LNCaP clone FGC (cell line): ENCODE results near the gene KRTAP22-2.

Source experiments
- DNase-seq: peaks from one replicate; pipeline ENCODE4 v3.0.0-alpha.2; 2011; ENCODE audit warnings: low read depth
- H3K4me3 ChIP-seq: 2 replicates; pipeline ENCODE4 v1.5.1; 2011; ENCODE audit warnings: mild to moderate bottlenecking, low read depth, low read length, control low read depth
- CTCF ChIP-seq: IDR thresholded peaks from 2 replicates; pipeline ENCODE4 v1.5.1; 2012; ENCODE audit warnings: mild to moderate bottlenecking; ENCODE audit not compliant: control insufficient read depth, insufficient read depth; ENCODE audit errors: extremely low read depth

KRTAP22-2 gene

DNA sequence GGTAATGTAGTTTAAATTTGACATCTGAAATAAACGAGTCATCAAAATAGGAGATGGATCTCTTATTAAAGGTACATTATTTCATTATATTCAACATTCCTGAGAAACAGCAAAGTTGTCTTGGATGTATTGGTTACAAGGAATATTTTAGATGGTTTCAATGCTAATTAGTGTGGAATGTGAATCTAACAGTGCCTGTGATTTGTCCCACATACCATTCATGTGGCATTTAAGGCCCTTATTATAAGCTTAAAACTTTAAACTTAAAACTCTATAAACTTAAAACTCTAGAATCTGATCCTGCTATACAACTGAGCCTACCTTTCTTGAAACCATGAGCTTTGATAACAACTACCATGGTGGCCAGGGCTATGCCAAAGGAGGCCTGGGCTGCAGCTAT, 10.6 kb upstream of the KRTAP22-2 start, which contains the start of gene KRTAP22-1:
TSS of gene KRTAP22-1 (plus strand) at position 301 of the 400 bp plus-strand sequence.
- TF ChIP-seq CTCF, result no peak
- H3K4me3 ChIP-seq, result no peak within 1 kb of the TSS
- DNase-seq, result no peak

DNA sequence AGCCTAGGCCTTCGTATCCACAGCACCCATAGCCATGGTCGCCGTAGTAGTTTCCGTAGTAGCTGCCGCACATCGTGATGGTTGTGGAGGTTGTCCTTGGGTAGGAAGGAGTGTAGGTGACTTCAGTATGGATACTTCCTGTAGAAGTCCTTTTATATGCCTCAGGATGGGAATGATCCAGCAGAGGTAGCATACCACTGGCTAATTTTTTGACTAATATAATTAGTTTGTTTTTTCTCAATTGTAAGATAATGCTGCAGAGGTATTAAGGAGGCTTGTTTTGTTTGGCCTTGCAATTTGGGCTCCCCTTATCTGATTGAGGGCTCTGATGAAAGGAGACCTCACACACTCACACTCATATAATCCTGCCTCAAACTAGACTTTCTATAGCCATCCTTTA, 8.6 kb upstream of the KRTAP22-2 start, which contains the start of gene KRTAP6-2:
TSS of gene KRTAP6-2 (minus strand) at position 101 of the 400 bp plus-strand sequence. CDS start at position 73, 28 bp downstream.
- no peak for DNase-seq
- no peak for TF ChIP-seq CTCF
- H3K4me3 ChIP-seq, result no peak within 1 kb of the TSS

GRCh38 chr21:30592140-30592539, 1.9 kb upstream of the KRTAP22-2 start, which contains the start of gene KRTAP6-3:
Gene KRTAP6-3, plus strand, starts transcription at chr21:30592440. Its CDS starts 6 bp downstream, at chr21:30592446.
- TF ChIP-seq CTCF, result no peak
- no peak within 1 kb of the TSS for H3K4me3 ChIP-seq
- DNase-seq, result no peak

DNA sequence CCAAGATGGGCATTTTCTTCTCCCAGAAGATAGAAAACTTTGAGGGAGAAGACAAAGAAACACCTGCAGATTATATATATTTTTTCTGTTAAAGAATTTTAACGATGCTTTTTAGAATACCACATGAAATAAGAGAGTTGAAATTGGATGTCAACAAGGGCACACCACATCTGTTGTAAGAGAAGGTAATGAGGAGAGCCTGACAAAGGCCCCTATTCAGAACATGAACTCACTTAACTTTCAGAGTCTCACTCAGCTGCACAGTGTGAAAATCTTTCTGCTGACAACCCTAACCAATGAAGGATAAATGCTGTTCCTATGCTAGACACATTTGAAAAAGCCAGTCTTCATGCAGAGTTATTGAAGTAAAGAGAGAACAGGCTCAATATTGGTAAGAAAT, 7.3 kb downstream of the KRTAP22-2 start:
- H3K4me3 ChIP-seq, result no peak overlapping the region
- DNase-seq, result no peak
- no peak for TF ChIP-seq CTCF

- no peak for TF ChIP-seq CTCF
- peak; percentile 96 for DNase-seq
- H3K4me3 ChIP-seq, result no peak overlapping the region
These were observed 10.1 kb downstream of the KRTAP22-2 start for GRCh38 chr21:30580132-30580531.

GRCh38 chr21:30579346-30579745, 10.9 kb downstream of the KRTAP22-2 start:
- H3K4me3 ChIP-seq, result no peak overlapping the region
- no peak for TF ChIP-seq CTCF
- no peak for DNase-seq

DNA sequence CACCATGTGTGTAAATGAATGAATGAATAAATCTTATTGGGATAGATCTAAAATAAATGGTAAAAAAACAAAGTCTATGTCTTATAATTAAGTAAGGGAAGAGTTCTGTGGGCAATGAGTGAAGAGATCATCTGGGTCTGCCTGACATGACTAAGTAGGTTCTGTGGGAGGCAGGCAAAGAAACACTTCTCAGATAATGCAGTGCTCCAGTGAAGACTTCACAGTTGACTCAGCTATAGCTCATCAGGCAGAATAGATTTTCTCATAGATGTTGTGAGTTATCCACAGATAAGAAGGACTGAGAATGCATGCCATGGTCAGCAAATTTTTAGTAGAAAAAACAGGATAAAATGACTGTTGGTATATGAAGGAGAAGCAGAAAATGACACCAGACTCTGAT, 12.4 kb downstream of the KRTAP22-2 start:
- DNase-seq, result no peak
- H3K4me3 ChIP-seq, result no peak overlapping the region
- no peak for TF ChIP-seq CTCF
